Measurements from ENCODE around the gene ODAD3. TPM values are rescaled to one million over a fixed set of nuclear protein-coding genes. Genes with fewer than 3 reads are reported as not detected.
A peak's percentile ranks its signal among the peaks of the same experiment; 100 is the strongest.

The ODAD3 gene
- total and polyA plus RNA-seq, 2 of the 13 experiments (the other 11 are each of a cell fraction or from before 2014, with no cell fraction given), result 0.04 to 0.08 TPM

- POLR2A ChIA-PET, result interaction anchor here (0.8 to 1.0 kb wide), 4 partner anchors 11 to 105 kb away, joined by 3 read pairs; partner anchors contain the start of genes ECSIT, ODAD3, PRKCSH and SWSAP1
- Histone ChIP-seq H3K79me2 (ENCODE audit: insufficient read depth, low read length) (no peaks in the 10 kb centered on the region), H3K4me3 (replicated peaks in 1 of 3; ENCODE audit: insufficient read depth in 1 of 3, low read depth in 2 of 3, low read length in 3 of 3) (peak overlapping the region; percentile 7 to 37 (median 20); a peak in 2 of 6 replicates), H3K4me2 (ENCODE audit: low read depth, low read length) (peak overlapping the region; percentile 39; the same call in 1 of the 2 replicates), H3K36me3 (replicated peaks in 1 of 2; ENCODE audit: control insufficient read depth in 1 of 2, insufficient read depth in 2 of 2, low read length in 2 of 2) (no peaks in the 10 kb centered on the region), H3K4me1 (ENCODE audit: insufficient read depth, low read length) (peaks cover 17% of the 10 kb centered on the region), H3K27me3 (ENCODE audit: control insufficient read depth in 1 of 2, insufficient read depth in 2 of 2, low read length in 2 of 2) (peaks cover 5 to 32% of the 10 kb centered on the region in 2 experiments; a peak in 4 of 5 replicates), H3K9me3 (ENCODE audit: low read length) (no peaks in the 10 kb centered on the region), H3K9ac (ENCODE audit: insufficient read depth, low read depth, low read length) (no peak overlapping the region), H2AFZ (ENCODE audit: low read length) (no peak overlapping the region), H3K27ac (ENCODE audit: extremely low read length, insufficient read depth, low read length) (no peak overlapping the region), H4K20me1 (ENCODE audit: insufficient read depth, low read length) (peaks cover 10% of the 10 kb centered on the region; the same call in 1 of the 2 replicates)
- no peak for ATAC-seq
- FAIRE-seq, result no peak
- in situ Hi-C loops (cut with HindIII; ENCODE audit: extremely low pct_ligation_motif_present, low pct_unique_long_range_greater_than_20kb) (loop anchor here (5.0 kb wide), 1 partner anchor 98 kb away; the partner anchor contains the start of gene EPOR), intact Hi-C loops (cut with micrococcal nuclease; ENCODE audit: unreplicated experiment) (no loop called here)
- TF ChIP-seq ETV6 (CRISPR knock-in tag; conservative IDR thresholded peaks at IDR 0.05) (no peak), MAF1 (CRISPR knock-in tag; IDR thresholded peaks at IDR 0.05; ENCODE audit: borderline replicate concordance) (no peak)
- TF ChIP-seq, protein P1, sequence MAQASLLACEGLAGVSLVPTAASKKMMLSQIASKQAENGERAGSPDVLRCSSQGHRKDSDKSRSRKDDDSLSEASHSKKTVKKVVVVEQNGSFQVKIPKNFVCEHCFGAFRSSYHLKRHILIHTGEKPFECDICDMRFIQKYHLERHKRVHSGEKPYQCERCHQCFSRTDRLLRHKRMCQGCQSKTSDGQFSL (CRISPR knock-in tag; IDR thresholded peaks at IDR 0.05), result 0 out of 2 replicates have a peak, but pooled peaks have one; percentile 69
- WGBS (ENCODE audit: low lambda C conversion rate), result 55% methylated on average over 15 of the region's 86 CpGs
- no TSS peak for BruUV-seq (replicated peaks)
- DNase-seq (ENCODE audit: low spot score), result no peak
- CTCF ChIA-PET (ENCODE audit: low intra/inter-chr PET ratio, low total read pairs), result no interaction called here
Measured at GRCh38 chr19:11479898-11480714, 45.2 kb upstream of the ODAD3 start.

DNA sequence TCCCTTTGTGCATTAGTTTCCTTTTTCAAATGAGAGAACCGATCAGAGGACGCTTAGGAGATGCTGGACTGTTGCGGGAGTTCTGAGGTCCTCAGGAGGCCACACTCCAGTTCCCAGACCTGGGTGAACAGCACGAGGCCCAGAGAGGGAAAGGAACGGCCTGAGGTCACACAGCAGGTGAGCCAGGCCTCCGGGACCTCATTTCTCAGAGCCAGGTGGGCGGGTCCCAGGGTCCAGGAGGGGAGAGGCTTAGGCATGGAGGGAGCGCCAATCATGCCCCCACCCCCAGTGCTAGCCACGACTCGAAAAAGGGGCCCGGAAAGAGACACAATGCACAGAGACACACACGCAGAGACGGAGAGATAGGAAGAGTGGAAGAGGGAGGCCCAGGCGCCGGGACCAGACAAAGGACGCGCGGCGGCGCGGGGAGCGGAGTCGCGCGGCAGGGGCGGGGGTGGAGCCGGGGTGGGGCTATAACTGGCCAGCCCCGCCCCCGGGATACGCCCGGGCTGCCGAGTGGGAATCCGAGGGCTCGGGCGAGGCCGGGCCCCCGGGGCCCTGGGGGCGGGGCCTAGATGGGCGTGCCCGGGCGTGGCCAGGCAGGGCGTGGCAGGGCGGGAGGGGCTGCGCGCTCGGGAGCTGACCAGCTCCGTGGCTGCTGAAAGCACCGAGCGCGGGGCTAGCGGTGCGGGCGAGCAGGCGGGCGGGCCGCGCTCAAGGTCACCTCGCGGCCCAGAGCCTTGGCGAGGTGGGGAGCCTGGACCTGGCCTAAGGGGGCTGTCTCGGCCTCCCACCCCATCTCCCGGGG is 44.4 kb upstream of the ODAD3 start:
- BruUV-seq (replicated peaks), result no TSS peak
- H3K79me2 ChIP-seq (ENCODE audit: insufficient read depth, low read length), result no peaks in the 10 kb centered on the region
- H3K9me3 ChIP-seq (ENCODE audit: low read length), result no peaks in the 10 kb centered on the region
- intact Hi-C loops (cut with micrococcal nuclease; ENCODE audit: unreplicated experiment), result no loop called here
- H3K27ac ChIP-seq (ENCODE audit: extremely low read length, insufficient read depth, low read length), result no peak overlapping the region
- ATAC-seq, result peak; percentile 25
- peak overlapping the region; percentile 51; the same call in 1 of the 2 replicates for H3K4me2 ChIP-seq (ENCODE audit: low read depth, low read length)
- H3K9ac ChIP-seq (ENCODE audit: insufficient read depth, low read depth, low read length), result no peak overlapping the region
- in situ Hi-C loops (cut with HindIII; ENCODE audit: extremely low pct_ligation_motif_present, low pct_unique_long_range_greater_than_20kb), result no loop called here
- peak overlapping the region; percentile 7 to 37 (median 20); a peak in 3 of 6 replicates for H3K4me3 ChIP-seq (replicated peaks in 1 of 3; ENCODE audit: insufficient read depth in 1 of 3, low read depth in 2 of 3, low read length in 3 of 3)
- peaks cover 10% of the 10 kb centered on the region; the same call in 1 of the 2 replicates for H4K20me1 ChIP-seq (ENCODE audit: insufficient read depth, low read length)
- no peak overlapping the region for H2AFZ ChIP-seq (ENCODE audit: low read length)
- FAIRE-seq, result no peak
- DNase-seq (ENCODE audit: low spot score), result peak; percentile 41
- POLR2A ChIA-PET, result interaction anchor here (0.5 to 1.0 kb wide), 5 partner anchors 12 to 190 kb away, joined by 3 read pairs; partner anchors contain the start of genes ECSIT, ODAD3, PRKCSH and SWSAP1
- CTCF ChIA-PET (ENCODE audit: low intra/inter-chr PET ratio, low total read pairs), result no interaction called here
- H3K4me1 ChIP-seq (ENCODE audit: insufficient read depth, low read length), result peaks cover 17% of the 10 kb centered on the region
- H3K27me3 ChIP-seq (ENCODE audit: control insufficient read depth in 1 of 2, insufficient read depth in 2 of 2, low read length in 2 of 2), result peaks cover 5 to 32% of the 10 kb centered on the region in 2 experiments; a peak in 4 of 5 replicates
- no peaks in the 10 kb centered on the region for H3K36me3 ChIP-seq (replicated peaks in 1 of 2; ENCODE audit: control insufficient read depth in 1 of 2, insufficient read depth in 2 of 2, low read length in 2 of 2)
- 10% methylated on average over 20 of the region's 62 CpGs for WGBS (ENCODE audit: low lambda C conversion rate)
- TF ChIP-seq FOXA3 (CRISPR knock-in tag; IDR thresholded peaks at IDR 0.05) (no peak), KDM2A (CRISPR knock-in tag; IDR thresholded peaks at IDR 0.05; ENCODE audit: borderline replicate concordance, low read depth) (0 out of 2 replicates have a peak, but pooled peaks have one; percentile 24), ZNF687 (CRISPR knock-in tag; IDR thresholded peaks at IDR 0.05) (peak; percentile 44), ZNF777 (CRISPR knock-in tag; IDR thresholded peaks at IDR 0.05) (0 out of 2 replicates have a peak, but pooled peaks have one; percentile 25), FOSL2 (CRISPR knock-in tag; IDR thresholded peaks at IDR 0.05) (0 out of 2 replicates have a peak, but pooled peaks have one; percentile 8), THAP11 (CRISPR knock-in tag; IDR thresholded peaks at IDR 0.05) (peak; percentile 43; the same call in 1 of the 2 replicates), HOXA3 (CRISPR knock-in tag; IDR thresholded peaks at IDR 0.05) (peak; percentile 26; the same call in 1 of the 2 replicates)
